ENCODE data around the gene MTERF2. TPM values are rescaled to one million over a fixed set of nuclear protein-coding genes. Genes with fewer than 3 reads are reported as not detected.

Gene MTERF2
- total and polyA plus RNA-seq, 7 donors: 8.4 to 38.4 (median 12.5) TPM

GRCh38 chr12:106974511-106974910 lies 12.4 kb downstream of the MTERF2 start:
- no peaks in the 10 kb centered on the region for H3K9me3 ChIP-seq
- DNase-seq (no peak), ATAC-seq (no peak)
- H3K36me3 ChIP-seq (ENCODE audit: insufficient read depth in 1 of 2, low read depth in 1 of 2): peaks cover 0 to 16% of the 10 kb centered on the region in 2 donors
- H3K27me3 ChIP-seq (ENCODE audit: insufficient read depth in 3 of 3, low read length in 2 of 3): no peaks in the 10 kb centered on the region
- H3K4me1 ChIP-seq: peaks cover 28% of the 10 kb centered on the region
- no peak for TF ChIP-seq CTCF (IDR thresholded peaks at IDR 0.05)
- WGBS, 3 donors: 89 to 92% (median 91%) methylated on average over 3 of the region's 3 CpGs
- intact Hi-C loops (cut with DNase I): no loop called here
- no peak overlapping the region for H3K4me3 ChIP-seq
- no peak overlapping the region for H3K27ac ChIP-seq

GRCh38 chr12:106973545-106973944 lies 13.4 kb downstream of the MTERF2 start:
- no peak for ATAC-seq
- Histone ChIP-seq H3K9me3 (no peaks in the 10 kb centered on the region), H3K4me3 (no peak overlapping the region), H3K36me3 (ENCODE audit: insufficient read depth in 1 of 2, low read depth in 1 of 2) (peaks cover 0 to 24% of the 10 kb centered on the region in 2 donors), H3K27me3 (ENCODE audit: insufficient read depth in 3 of 3, low read length in 2 of 3) (no peaks in the 10 kb centered on the region), H3K27ac (no peak overlapping the region), H3K4me1 (peaks cover 25% of the 10 kb centered on the region)
- no peak for TF ChIP-seq CTCF (IDR thresholded peaks at IDR 0.05)
- intact Hi-C loops (cut with DNase I): no loop called here
- no peak for DNase-seq

GRCh38 chr12:106971065-106971464 lies 15.9 kb downstream of the MTERF2 start:
- Histone ChIP-seq H3K4me3 (no peak overlapping the region), H3K36me3 (ENCODE audit: insufficient read depth in 1 of 2, low read depth in 1 of 2) (peaks cover 0 to 44% of the 10 kb centered on the region in 2 donors), H3K27ac (no peak overlapping the region), H3K27me3 (ENCODE audit: insufficient read depth in 3 of 3, low read length in 2 of 3) (no peaks in the 10 kb centered on the region), H3K9me3 (no peaks in the 10 kb centered on the region), H3K4me1 (peaks cover 2% of the 10 kb centered on the region)
- TF ChIP-seq CTCF (IDR thresholded peaks at IDR 0.05): no peak
- ATAC-seq: no peak
- intact Hi-C loops (cut with DNase I): no loop called here
- WGBS, 3 donors: 90 to 94% (median 92%) methylated on average over 2 of the region's 2 CpGs
- DNase-seq: no peak

GRCh38 chr12:106964526-106964925 lies 22.4 kb downstream of the MTERF2 start:
- ATAC-seq (no peak), DNase-seq (no peak)
- H3K36me3 ChIP-seq (ENCODE audit: insufficient read depth in 1 of 2, low read depth in 1 of 2): peaks cover 0 to 55% of the 10 kb centered on the region in 2 donors
- no peaks in the 10 kb centered on the region for H3K27me3 ChIP-seq (ENCODE audit: insufficient read depth in 3 of 3, low read length in 2 of 3)
- WGBS, 3 donors: 88 to 93% (median 89%) methylated on average over 2 of the region's 2 CpGs
- H3K4me1 ChIP-seq: peaks cover 4% of the 10 kb centered on the region
- TF ChIP-seq CTCF (IDR thresholded peaks at IDR 0.05): no peak
- intact Hi-C loops (cut with DNase I): no loop called here
- H3K27ac ChIP-seq: no peak overlapping the region
- no peaks in the 10 kb centered on the region for H3K9me3 ChIP-seq
- H3K4me3 ChIP-seq: no peak overlapping the region

- no peak for DNase-seq
- Histone ChIP-seq H3K4me1 (peaks cover 26% of the 10 kb centered on the region), H3K4me3 (no peak overlapping the region), H3K9me3 (no peaks in the 10 kb centered on the region), H3K36me3 (ENCODE audit: insufficient read depth in 1 of 2, low read depth in 1 of 2) (peaks cover 0 to 40% of the 10 kb centered on the region in 2 donors), H3K27me3 (ENCODE audit: insufficient read depth in 3 of 3, low read length in 2 of 3) (no peaks in the 10 kb centered on the region), H3K27ac (no peak overlapping the region)
- intact Hi-C loops (cut with DNase I): no loop called here
- 90 to 94% (median 93%) methylated on average over 3 of the region's 3 CpGs for WGBS, 3 donors
- TF ChIP-seq CTCF (IDR thresholded peaks at IDR 0.05): no peak
- no peak for ATAC-seq
Measured at GRCh38 chr12:106962286-106962685, 24.7 kb downstream of the MTERF2 start.
